Glutamatergic neuron (in vitro differentiated cells): Measurements from ENCODE around the gene ENDOU. TPM values are rescaled to one million over a fixed set of nuclear protein-coding genes. Genes with fewer than 3 reads are reported as not detected.
A peak's percentile ranks its signal among the peaks of the same experiment; 100 is the strongest.

Source experiments
- DNase-seq: peaks from one replicate; pipeline ENCODE4 v3.0.0; 2022
- H3K27ac Mint-ChIP-seq: one replicate; pipeline ENCODE4 v1.8.0; 2020; ENCODE audit warnings: mild to moderate bottlenecking, mixed read lengths, inconsistent platforms; ENCODE audit not compliant: unreplicated experiment
- H3K27me3 Mint-ChIP-seq: one replicate; pipeline ENCODE4 v1.8.0; 2020; ENCODE audit warnings: mild to moderate bottlenecking, moderate library complexity, mixed read lengths, inconsistent platforms; ENCODE audit not compliant: unreplicated experiment
- H3K36me3 Mint-ChIP-seq: one replicate; pipeline ENCODE4 v1.8.0; 2020; ENCODE audit warnings: mild to moderate bottlenecking, mixed read lengths, inconsistent platforms; ENCODE audit not compliant: unreplicated experiment
- H3K4me1 Mint-ChIP-seq: one replicate; pipeline ENCODE4 v1.8.0; 2020; ENCODE audit warnings: mild to moderate bottlenecking, low read depth, mixed read lengths, inconsistent platforms; ENCODE audit not compliant: unreplicated experiment
- H3K4me3 Mint-ChIP-seq: one replicate; pipeline ENCODE4 v1.8.0; 2020; ENCODE audit warnings: mild to moderate bottlenecking, mixed read lengths, inconsistent platforms; ENCODE audit not compliant: unreplicated experiment
- H3K9me3 Mint-ChIP-seq: one replicate; pipeline ENCODE4 v1.8.0; 2020; ENCODE audit warnings: mild to moderate bottlenecking, moderate library complexity, mixed read lengths, inconsistent platforms; ENCODE audit not compliant: unreplicated experiment
- CTCF ChIP-seq: fragments of 200-600 bp; sonication (generic); IDR thresholded peaks from one replicate; pipeline ENCODE4 v1.5.0; 2021; ENCODE audit not compliant: partially characterized antibody, unreplicated experiment
- total RNA-seq: library from RNA; stranded (reverse); fragmentation: NEBNext Ultra II Directional; extraction: Animal tissue kit (Norgen Biotek cat#: 25700); gene quantifications from one replicate; pipeline ENCODE4 v1.2.1, GENCODE V29; 2021; ENCODE audit not compliant: unreplicated experiment

Gene ENDOU
- total RNA-seq, 1 donor from 2014 or later, result not detected

GRCh38 chr12:47769234-47770085 lies 44.2 kb upstream of the ENDOU start:
- Mint-ChIP-seq H3K9me3 (peaks cover 13% of the 10 kb centered on the region), H3K4me3 (no peak overlapping the region), H3K4me1 (peaks cover 3% of the 10 kb centered on the region)

GRCh38 chr12:47768323-47768811 lies 43.1 kb upstream of the ENDOU start:
- Mint-ChIP-seq H3K4me1 (peaks cover 8% of the 10 kb centered on the region), H3K4me3 (no peak overlapping the region), H3K27ac (no peak overlapping the region), H3K27me3 (peaks cover 10% of the 10 kb centered on the region), H3K36me3 (no peaks in the 10 kb centered on the region), H3K9me3 (peaks cover 9% of the 10 kb centered on the region)
- no peak for DNase-seq
- TF ChIP-seq CTCF, result no peak

More at GRCh38 chr12:47769234-47770085, 44.2 kb upstream of the ENDOU start:
- TF ChIP-seq CTCF, result no peak
- no peak for DNase-seq
- Mint-ChIP-seq H3K36me3 (no peaks in the 10 kb centered on the region), H3K27me3 (peaks cover 10% of the 10 kb centered on the region), H3K27ac (no peak overlapping the region)

- peak; percentile 60 for DNase-seq
- Mint-ChIP-seq H3K27me3 (peaks cover 9% of the 10 kb centered on the region), H3K4me3 (no peak overlapping the region), H3K4me1 (peaks cover 14% of the 10 kb centered on the region), H3K36me3 (no peaks in the 10 kb centered on the region), H3K9me3 (peaks cover 7% of the 10 kb centered on the region), H3K27ac (no peak overlapping the region)
- peak; percentile 49 for TF ChIP-seq CTCF
These were observed 42.0 kb upstream of the ENDOU start for GRCh38 chr12:47767216-47767724.

- Mint-ChIP-seq H3K27ac (no peak overlapping the region), H3K4me1 (peaks cover 15% of the 10 kb centered on the region), H3K4me3 (no peak overlapping the region), H3K36me3 (no peaks in the 10 kb centered on the region), H3K27me3 (peaks cover 7% of the 10 kb centered on the region), H3K9me3 (peaks cover 5% of the 10 kb centered on the region)
- no peak for TF ChIP-seq CTCF
- DNase-seq, result no peak
These were observed 41.4 kb upstream of the ENDOU start for GRCh38 chr12:47766502-47767215.
